GM23338 (cell line): ENCODE results near the gene REV3L. TPM values are rescaled to one million over a fixed set of nuclear protein-coding genes. Genes with fewer than 3 reads are reported as not detected.

Experiments
- ATAC-seq: fragments of 200-7000 bp; cut with Tn5 transposase; 3 replicates; pipeline ENCODE4 v1.9.1; 2020
- DNase-seq: peaks from one replicate; pipeline ENCODE4 v3.0.0-alpha.2; 2015; ENCODE audit warnings: low spot score
- H2AFZ ChIP-seq: fragments of 200-600 bp; sonication (generic); 2 replicates; pipeline ENCODE4 v1.8.0; 2016; ENCODE audit warnings: antibody characterized with exemption, mild to moderate bottlenecking, moderate library complexity
- H3F3A ChIP-seq: fragments of 200-600 bp; sonication (generic); replicated peaks from 2 replicates; pipeline ENCODE4 v1.8.0; 2017; ENCODE audit warnings: antibody characterized with exemption, mixed run types, low read depth
- H3K27ac ChIP-seq: fragments of 200-600 bp; sonication (generic); 2 replicates; pipeline ENCODE4 v1.6.1; 2016; ENCODE audit warnings: low read depth
- H3K27me3 ChIP-seq: fragments of 200-600 bp; sonication (generic); 2 replicates; pipeline ENCODE4 v1.8.0; 2016; ENCODE audit warnings: mild to moderate bottlenecking, mixed run types, moderate library complexity; ENCODE audit not compliant: insufficient read depth
- H3K36me3 ChIP-seq: fragments of 200-600 bp; sonication (generic); 2 replicates; pipeline ENCODE4 v1.8.0; 2016; ENCODE audit warnings: mild to moderate bottlenecking; ENCODE audit not compliant: insufficient read depth
- H3K4me1 ChIP-seq: fragments of 200-600 bp; sonication (generic); 2 replicates; pipeline ENCODE4 v1.8.0; 2016; ENCODE audit warnings: mild to moderate bottlenecking, moderate library complexity; ENCODE audit not compliant: insufficient read depth
- H3K4me2 ChIP-seq: fragments of 200-600 bp; sonication (generic); 2 replicates; pipeline ENCODE4 v1.7.1; 2017; ENCODE audit warnings: mixed run types
- H3K4me3 ChIP-seq: fragments of 200-600 bp; sonication (generic); 2 replicates; pipeline ENCODE4 v1.6.1; 2016; ENCODE audit warnings: mixed run types
- H3K79me2 ChIP-seq: fragments of 200-600 bp; sonication (generic); replicated peaks from 2 replicates; pipeline ENCODE4 v1.8.0; 2017; ENCODE audit warnings: mild to moderate bottlenecking; ENCODE audit not compliant: insufficient read depth
- H3K9me2 ChIP-seq: fragments of 200-600 bp; sonication (generic); 2 replicates; pipeline ENCODE4 v1.8.0; 2017; ENCODE audit not compliant: insufficient read depth
- H4K20me1 ChIP-seq: fragments of 200-600 bp; sonication (generic); replicated peaks from 2 replicates; pipeline ENCODE4 v1.8.0; 2017; ENCODE audit warnings: mild to moderate bottlenecking; ENCODE audit not compliant: insufficient read depth
- H3K27ac Mint-ChIP-seq: 2 replicates; pipeline ENCODE4 v1.8.0; 2020; ENCODE audit warnings: inconsistent platforms, mild to moderate bottlenecking, moderate library complexity, mixed read lengths
- H3K27me3 Mint-ChIP-seq: 3 replicates; pipeline ENCODE4 v1.8.0; 2022; ENCODE audit warnings: low read depth, mild to moderate bottlenecking, moderate library complexity, mixed read lengths, inconsistent platforms; ENCODE audit not compliant: insufficient read depth, poor library complexity
- H3K36me3 Mint-ChIP-seq: 3 replicates; pipeline ENCODE4 v1.8.0; 2021; ENCODE audit warnings: low read depth, mild to moderate bottlenecking, inconsistent platforms, moderate library complexity, mixed read lengths
- H3K4me1 Mint-ChIP-seq: 3 replicates; pipeline ENCODE4 v1.8.0; 2020; ENCODE audit warnings: mild to moderate bottlenecking, inconsistent platforms, mixed read lengths
- H3K4me3 Mint-ChIP-seq: 3 replicates; pipeline ENCODE4 v1.8.0; 2021; ENCODE audit warnings: moderate library complexity, mild to moderate bottlenecking, inconsistent platforms, mixed read lengths
- H3K9me3 Mint-ChIP-seq: 3 replicates; pipeline ENCODE4 v1.8.0; 2020; ENCODE audit warnings: moderate library complexity, mild to moderate bottlenecking, inconsistent platforms, mixed read lengths
- CREB1 ChIP-seq: fragments of 250-450 bp; sonication (Bioruptor Pico); IDR thresholded peaks from 2 replicates; pipeline ENCODE4 v1.5.0; 2020; ENCODE audit warnings: low read depth, mild to moderate bottlenecking, moderate library complexity
- ETS1 ChIP-seq: IDR thresholded peaks from 2 replicates; pipeline ENCODE4 v1.6.1; 2016; ENCODE audit warnings: antibody characterized with exemption
- EZH2 ChIP-seq: fragments of 200-600 bp; sonication (generic); IDR thresholded peaks from one replicate; pipeline ENCODE4 v1.8.0; 2017; ENCODE audit warnings: antibody characterized with exemption, mild to moderate bottlenecking, low read depth; ENCODE audit not compliant: unreplicated experiment
- EZH2phosphoT487 ChIP-seq: fragments of 200-600 bp; sonication (generic); IDR thresholded peaks from one replicate; pipeline ENCODE4 v1.8.1; 2018; ENCODE audit warnings: antibody characterized with exemption; ENCODE audit not compliant: unreplicated experiment
- JUNB ChIP-seq: IDR thresholded peaks from one replicate; pipeline ENCODE4 v1.6.1; 2016; ENCODE audit warnings: antibody characterized with exemption; ENCODE audit not compliant: unreplicated experiment
- NANOG ChIP-seq: IDR thresholded peaks from 2 replicates; pipeline ENCODE4 v1.6.1; 2016; ENCODE audit warnings: antibody characterized with exemption, borderline replicate concordance
- POLR2AphosphoS5 ChIP-seq: IDR thresholded peaks from 2 replicates; pipeline ENCODE4 v1.6.1; 2016; ENCODE audit warnings: antibody characterized with exemption, low read depth
- REST ChIP-seq: IDR thresholded peaks from one replicate; pipeline ENCODE4 v1.6.1; 2018; ENCODE audit warnings: antibody characterized with exemption; ENCODE audit not compliant: unreplicated experiment
- STAT1 ChIP-seq: IDR thresholded peaks from one replicate; pipeline ENCODE4 v1.6.1; 2016; ENCODE audit warnings: antibody characterized with exemption; ENCODE audit not compliant: unreplicated experiment
- ZNF114 ChIP-seq: fragments of 250-450 bp; sonication (Bioruptor Pico); IDR thresholded peaks from 2 replicates; pipeline ENCODE4 v1.5.0; 2020; ENCODE audit warnings: mild to moderate bottlenecking, moderate library complexity
- ZNF331 ChIP-seq: fragments of 250-450 bp; sonication (Bioruptor Pico); IDR thresholded peaks from 2 replicates; pipeline ENCODE4 v1.5.0; 2020; ENCODE audit warnings: low read depth, mild to moderate bottlenecking, moderate library complexity
- polyA plus RNA-seq: library from polyadenylated mRNA; unstranded; fragments of >200 nt; fragmentation: Nextera tagmentation; extraction: Ambion mirVana; gene quantifications from 2 replicates; pipeline ENCODE4 v1.2.1, GENCODE V29; 2016
- total RNA-seq: library from RNA; depleted of rRNA; stranded (reverse); fragments of >200 nt; shearing (Covaris generic); gene quantifications from 2 replicates; pipeline ENCODE4 v1.2.3, GENCODE V29; 2014

Gene REV3L
- total and polyA plus RNA-seq, 2 experiments from 2014 or later: 8.3 to 13.1 TPM

- DNase-seq (no peak), ATAC-seq (no peak)
- Mint-ChIP-seq H3K4me3 (no peak overlapping the region), H3K36me3 (no peaks in the 10 kb centered on the region), H3K27me3 (no peaks in the 10 kb centered on the region), H3K9me3 (no peaks in the 10 kb centered on the region), H3K27ac (no peak overlapping the region), H3K4me1 (peaks cover 10% of the 10 kb centered on the region; the same call in 2 of the 3 replicates)
- Histone ChIP-seq H2AFZ (no peak overlapping the region), H4K20me1 (no peaks in the 10 kb centered on the region), H3K4me1 (no peaks in the 10 kb centered on the region), H3K27me3 (no peaks in the 10 kb centered on the region), H3K79me2 (peaks cover 16% of the 10 kb centered on the region), H3K27ac (no peak overlapping the region), H3K36me3 (no peaks in the 10 kb centered on the region), H3K4me3 (no peak overlapping the region), H3K9me2 (no peaks in the 10 kb centered on the region), H3K4me2 (no peak overlapping the region), H3F3A (no peaks in the 10 kb centered on the region)
- TF ChIP-seq JUNB (no peak), ETS1 (no peak), ZNF114 (CRISPR knock-in tag) (no peak), EZH2phosphoT487 (no peak), ZNF331 (no peak), STAT1 (no peak), EZH2 (no peak), REST (no peak), POLR2AphosphoS5 (no peak), NANOG (no peak), CREB1 (no peak)
These were observed 59.9 kb downstream of the REV3L start for GRCh38 chr6:111423055-111423633.

GRCh38 chr6:111418971-111419693 lies 63.9 kb downstream of the REV3L start:
- H3K9me2 ChIP-seq: no peaks in the 10 kb centered on the region
- no peaks in the 10 kb centered on the region for H3K36me3 ChIP-seq
- H4K20me1 ChIP-seq: no peaks in the 10 kb centered on the region
- no peaks in the 10 kb centered on the region for H3K4me1 ChIP-seq
- H3K27ac ChIP-seq: no peak overlapping the region
- H3K27me3 ChIP-seq: no peaks in the 10 kb centered on the region
- Mint-ChIP-seq H3K27ac (no peak overlapping the region), H3K36me3 (no peaks in the 10 kb centered on the region), H3K4me3 (no peak overlapping the region), H3K27me3 (no peaks in the 10 kb centered on the region), H3K9me3 (no peaks in the 10 kb centered on the region), H3K4me1 (peaks cover 8% of the 10 kb centered on the region; the same call in 2 of the 3 replicates)
- H3K4me3 ChIP-seq: no peak overlapping the region
- DNase-seq (no peak), ATAC-seq (no peak)
- H3F3A ChIP-seq: no peaks in the 10 kb centered on the region
- no peak overlapping the region for H2AFZ ChIP-seq
- H3K79me2 ChIP-seq: peaks cover 12% of the 10 kb centered on the region; the same call in 1 of the 2 replicates
- H3K4me2 ChIP-seq: no peak overlapping the region
- TF ChIP-seq ZNF331 (no peak), REST (no peak), ZNF114 (CRISPR knock-in tag) (no peak)
